Measurements from ENCODE around the gene GPSM1. TPM values are rescaled to one million over a fixed set of nuclear protein-coding genes. Genes with fewer than 3 reads are reported as not detected.
A peak's percentile ranks its signal among the peaks of the same experiment; 100 is the strongest.
"Not testable (repeated sequence)": the region's sequence is repeated elsewhere in the genome, so short reads cannot be mapped to it uniquely, and the experiment has no call there.

The GPSM1 gene
- total and polyA plus RNA-seq, 2 donors (not counting 1 experiment from before 2014, with no cell fraction given), result 2.4 to 6.3 TPM

DNA sequence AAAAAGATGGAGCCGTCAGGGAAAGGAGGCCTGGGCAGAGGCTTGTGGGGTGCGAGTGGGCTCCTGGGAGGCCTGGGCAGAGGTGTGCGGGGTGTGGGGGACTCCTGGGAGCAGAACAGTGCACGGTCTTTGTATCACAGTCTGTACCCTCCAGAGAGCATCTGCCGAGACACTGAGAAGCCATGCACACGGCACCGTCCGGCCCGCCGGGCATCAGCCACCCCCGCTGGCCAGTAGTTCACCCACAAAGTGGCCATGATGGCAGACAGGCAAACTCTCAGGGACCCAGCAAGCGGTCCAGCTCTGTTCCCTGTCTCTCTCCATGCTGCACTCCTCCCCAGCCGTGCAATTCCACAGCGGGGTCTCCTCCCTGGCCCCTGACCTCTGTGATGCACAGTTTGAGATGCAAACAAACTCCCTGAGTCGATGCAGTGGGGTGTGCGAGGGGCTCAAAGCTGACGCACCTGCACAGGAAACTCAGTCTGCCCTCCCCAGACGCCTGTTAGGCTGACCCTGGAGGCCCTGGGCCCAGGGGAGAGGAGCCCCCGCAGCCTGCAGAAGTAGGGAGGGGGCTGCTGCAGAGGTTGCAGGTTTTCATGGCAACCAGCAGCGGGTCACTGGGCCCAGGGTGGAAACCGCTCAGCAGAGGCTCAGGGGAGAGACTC, 9.1 kb upstream of the GPSM1 start:
- H3K4me1 ChIP-seq (ENCODE audit: control insufficient read depth in 2 of 2, insufficient read depth in 2 of 2, low read length in 2 of 2), result peaks cover 14 to 20% of the 10 kb centered on the region in 2 donors
- H3K4me1 Mint-ChIP-seq, result peaks cover 16% of the 10 kb centered on the region
- H3K9ac ChIP-seq (ENCODE audit: low read length), result no peak overlapping the region
- peaks cover 12% of the 10 kb centered on the region for H3K27me3 Mint-ChIP-seq
- no peak overlapping the region for H3K27ac ChIP-seq (ENCODE audit: low read length in 2 of 2)
- TF ChIP-seq EZH2 (IDR thresholded peaks at IDR 0.05; ENCODE audit: borderline replicate concordance, insufficient read depth, low read depth, low read length, poor library complexity, severe bottlenecking), result no peak
- TF ChIP-seq, protein P1, sequence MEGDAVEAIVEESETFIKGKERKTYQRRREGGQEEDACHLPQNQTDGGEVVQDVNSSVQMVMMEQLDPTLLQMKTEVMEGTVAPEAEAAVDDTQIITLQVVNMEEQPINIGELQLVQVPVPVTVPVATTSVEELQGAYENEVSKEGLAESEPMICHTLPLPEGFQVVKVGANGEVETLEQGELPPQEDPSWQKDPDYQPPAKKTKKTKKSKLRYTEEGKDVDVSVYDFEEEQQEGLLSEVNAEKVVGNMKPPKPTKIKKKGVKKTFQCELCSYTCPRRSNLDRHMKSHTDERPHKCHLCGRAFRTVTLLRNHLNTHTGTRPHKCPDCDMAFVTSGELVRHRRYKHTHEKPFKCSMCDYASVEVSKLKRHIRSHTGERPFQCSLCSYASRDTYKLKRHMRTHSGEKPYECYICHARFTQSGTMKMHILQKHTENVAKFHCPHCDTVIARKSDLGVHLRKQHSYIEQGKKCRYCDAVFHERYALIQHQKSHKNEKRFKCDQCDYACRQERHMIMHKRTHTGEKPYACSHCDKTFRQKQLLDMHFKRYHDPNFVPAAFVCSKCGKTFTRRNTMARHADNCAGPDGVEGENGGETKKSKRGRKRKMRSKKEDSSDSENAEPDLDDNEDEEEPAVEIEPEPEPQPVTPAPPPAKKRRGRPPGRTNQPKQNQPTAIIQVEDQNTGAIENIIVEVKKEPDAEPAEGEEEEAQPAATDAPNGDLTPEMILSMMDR (IDR thresholded peaks at IDR 0.05), result no peak
- intact Hi-C loops (cut with micrococcal nuclease), result no loop called here
- peaks cover 0 to 6% (median 0%) of the 10 kb centered on the region in 4 experiments for H3K27me3 ChIP-seq (replicated peaks in 1 of 4; ENCODE audit: control extremely low read depth in 1 of 4, control insufficient read depth in 3 of 4, insufficient read depth in 4 of 4, low read length in 3 of 4)
- H3K79me2 ChIP-seq (ENCODE audit: control insufficient read depth, insufficient read depth, low read length), result no peaks in the 10 kb centered on the region
- H4K20me1 ChIP-seq (ENCODE audit: control insufficient read depth, insufficient read depth, low read length, poor library complexity, severe bottlenecking), result no peaks in the 10 kb centered on the region
- H3K4me3 ChIP-seq (ENCODE audit: control extremely low read depth in 1 of 5, extremely low read depth in 1 of 5, insufficient read depth in 1 of 5, low read depth in 2 of 5, low read length in 4 of 5), result no peak overlapping the region
- no peak overlapping the region for H3K4me3 Mint-ChIP-seq
- H3K4me2 ChIP-seq (replicated peaks; ENCODE audit: low read depth, low read length, poor library complexity, severe bottlenecking), result peak overlapping the region; percentile 46
- H2AFZ ChIP-seq (ENCODE audit: insufficient read depth, low read depth, low read length, poor library complexity, severe bottlenecking), result no peak overlapping the region
- POLR2A ChIA-PET, result no interaction called here
- DNase-seq, result no peak
- H3K9me3 ChIP-seq (ENCODE audit: control extremely low read depth in 1 of 3, control insufficient read depth in 2 of 3, insufficient read depth in 1 of 3, low read length in 2 of 3), result peaks cover 0 to 27% (median 10%) of the 10 kb centered on the region in 3 donors
- WGBS (ENCODE audit: insufficient coverage), result 7% methylated on average over 21 of the region's 21 CpGs
- no peaks in the 10 kb centered on the region for H3K36me3 ChIP-seq (replicated peaks in 1 of 2; ENCODE audit: control extremely low read depth in 1 of 2, control insufficient read depth in 1 of 2, extremely low read depth in 1 of 2, insufficient read depth in 2 of 2, low read length in 1 of 2)
- CTCF ChIA-PET, result no interaction called here
- peaks cover 3% of the 10 kb centered on the region for H3K9me3 Mint-ChIP-seq (ENCODE audit: insufficient read depth)
- peak; percentile 57 for ATAC-seq (ENCODE audit: low read depth)
- H3K27ac Mint-ChIP-seq, result no peak overlapping the region

DNA sequence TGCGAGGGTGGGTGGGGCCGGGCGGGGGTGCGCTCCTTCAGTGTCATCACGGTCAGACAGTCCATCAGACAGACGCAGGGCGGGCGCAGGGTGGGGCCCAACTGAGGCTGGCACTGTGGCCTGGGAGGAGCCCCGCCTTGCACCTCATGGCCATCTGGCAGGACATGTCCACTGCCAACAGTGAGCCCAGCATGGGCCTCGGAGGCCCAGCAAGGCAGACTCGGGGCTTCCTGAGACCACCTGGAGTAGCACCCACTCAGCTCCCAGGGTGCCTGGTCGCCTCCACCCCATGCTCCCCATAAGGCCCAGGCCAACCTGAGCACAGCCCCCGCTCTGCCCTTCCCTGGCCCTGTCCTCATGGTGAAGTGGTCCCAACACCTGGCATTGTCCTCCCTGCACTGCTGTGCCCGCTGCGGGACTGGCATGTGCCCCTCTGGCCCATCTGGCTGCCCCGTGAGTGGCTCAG, 8.5 kb upstream of the GPSM1 start:
- no peaks in the 10 kb centered on the region for H3K79me2 ChIP-seq (ENCODE audit: control insufficient read depth, insufficient read depth, low read length)
- DNase-seq (no peak), ATAC-seq (ENCODE audit: low read depth) (no peak)
- Mint-ChIP-seq H3K27me3 (peaks cover 16% of the 10 kb centered on the region), H3K27ac (no peak overlapping the region), H3K4me3 (no peak overlapping the region), H3K4me1 (peaks cover 16% of the 10 kb centered on the region), H3K9me3 (ENCODE audit: insufficient read depth) (peaks cover 3% of the 10 kb centered on the region)
- no peak for TF ChIP-seq EZH2 (IDR thresholded peaks at IDR 0.05; ENCODE audit: borderline replicate concordance, insufficient read depth, low read depth, low read length, poor library complexity, severe bottlenecking)
- TF ChIP-seq, protein P1 (IDR thresholded peaks at IDR 0.05), result no peak
- ChIA-PET POLR2A (no interaction called here), CTCF (no interaction called here)
- no peak overlapping the region for H3K9ac ChIP-seq (ENCODE audit: low read length)
- no peak overlapping the region for H3K4me3 ChIP-seq (ENCODE audit: control extremely low read depth in 1 of 5, extremely low read depth in 1 of 5, insufficient read depth in 1 of 5, low read depth in 2 of 5, low read length in 4 of 5)
- H3K27me3 ChIP-seq (replicated peaks in 1 of 4; ENCODE audit: control extremely low read depth in 1 of 4, control insufficient read depth in 3 of 4, insufficient read depth in 4 of 4, low read length in 3 of 4), result peaks cover 0 to 6% (median 0%) of the 10 kb centered on the region in 4 experiments
- H3K9me3 ChIP-seq (ENCODE audit: control extremely low read depth in 1 of 3, control insufficient read depth in 2 of 3, insufficient read depth in 1 of 3, low read length in 2 of 3), result peaks cover 0 to 27% (median 10%) of the 10 kb centered on the region in 3 donors
- whole genome bisulfite sequencing (ENCODE audit: insufficient coverage), result 39% methylated on average over 16 of the region's 16 CpGs
- H3K27ac ChIP-seq (ENCODE audit: low read length in 2 of 2), result no peak overlapping the region
- no peaks in the 10 kb centered on the region for H3K36me3 ChIP-seq (replicated peaks in 1 of 2; ENCODE audit: control extremely low read depth in 1 of 2, control insufficient read depth in 1 of 2, extremely low read depth in 1 of 2, insufficient read depth in 2 of 2, low read length in 1 of 2)
- intact Hi-C loops (cut with micrococcal nuclease), result no loop called here
- H3K4me2 ChIP-seq (replicated peaks; ENCODE audit: low read depth, low read length, poor library complexity, severe bottlenecking), result peak overlapping the region; percentile 46
- no peaks in the 10 kb centered on the region for H4K20me1 ChIP-seq (ENCODE audit: control insufficient read depth, insufficient read depth, low read length, poor library complexity, severe bottlenecking)
- peaks cover 14 to 26% of the 10 kb centered on the region in 2 donors for H3K4me1 ChIP-seq (ENCODE audit: control insufficient read depth in 2 of 2, insufficient read depth in 2 of 2, low read length in 2 of 2)
- no peak overlapping the region for H2AFZ ChIP-seq (ENCODE audit: insufficient read depth, low read depth, low read length, poor library complexity, severe bottlenecking)

DNA sequence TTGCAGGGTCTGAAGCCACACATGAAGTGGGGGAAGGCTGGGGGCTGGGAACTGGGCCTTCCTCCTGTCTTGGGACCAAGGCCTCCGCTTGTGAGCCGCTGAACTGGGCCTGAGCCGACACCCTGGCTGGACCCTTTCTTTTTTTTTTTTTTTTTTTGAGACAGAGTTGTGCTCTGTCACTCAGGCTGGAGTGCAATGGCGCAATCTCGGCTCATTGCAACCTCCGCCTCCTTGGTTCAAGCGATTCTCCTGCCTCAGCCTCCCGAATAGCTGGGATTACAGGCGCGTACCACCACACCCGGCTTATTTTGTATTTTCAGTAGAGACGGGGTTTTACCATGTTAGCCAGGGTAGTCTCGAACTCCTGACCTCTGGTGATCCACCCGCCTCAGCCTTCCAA, 8.1 kb upstream of the GPSM1 start:
- Histone ChIP-seq H3K4me2 (replicated peaks; ENCODE audit: low read depth, low read length, poor library complexity, severe bottlenecking) (peak overlapping the region; percentile 46), H3K9me3 (ENCODE audit: control extremely low read depth in 1 of 3, control insufficient read depth in 2 of 3, insufficient read depth in 1 of 3, low read length in 2 of 3) (peaks cover 0 to 24% (median 10%) of the 10 kb centered on the region in 3 donors), H3K4me1 (ENCODE audit: control insufficient read depth in 2 of 2, insufficient read depth in 2 of 2, low read length in 2 of 2) (peaks cover 14 to 26% of the 10 kb centered on the region in 2 donors)
- H3K4me3 Mint-ChIP-seq; H4K20me1 ChIP-seq (ENCODE audit: control insufficient read depth, insufficient read depth, low read length, poor library complexity, severe bottlenecking); H3K27ac ChIP-seq (ENCODE audit: low read length in 2 of 2); H3K9me3 Mint-ChIP-seq (ENCODE audit: insufficient read depth); ATAC-seq (ENCODE audit: low read depth); H3K4me3 ChIP-seq (ENCODE audit: control extremely low read depth in 1 of 5, extremely low read depth in 1 of 5, insufficient read depth in 1 of 5, low read depth in 2 of 5, low read length in 4 of 5); POLR2A ChIA-PET; H3K27me3 ChIP-seq (replicated peaks in 1 of 4; ENCODE audit: control extremely low read depth in 1 of 4, control insufficient read depth in 3 of 4, insufficient read depth in 4 of 4, low read length in 3 of 4); H3K27ac Mint-ChIP-seq; H3K36me3 ChIP-seq (replicated peaks in 1 of 2; ENCODE audit: control extremely low read depth in 1 of 2, control insufficient read depth in 1 of 2, extremely low read depth in 1 of 2, insufficient read depth in 2 of 2, low read length in 1 of 2); DNase-seq; H3K79me2 ChIP-seq (ENCODE audit: control insufficient read depth, insufficient read depth, low read length); intact Hi-C loops (cut with micrococcal nuclease); H3K9ac ChIP-seq (ENCODE audit: low read length); H2AFZ ChIP-seq (ENCODE audit: insufficient read depth, low read depth, low read length, poor library complexity, severe bottlenecking): not testable (repeated sequence)
- WGBS (ENCODE audit: insufficient coverage), result 96% methylated on average over 12 of the region's 14 CpGs
- CTCF ChIA-PET, result interaction anchor here (0.7 kb wide), 1 partner anchor 177 kb away, joined by 3 read pairs; no protein-coding TSS in a partner anchor
- Mint-ChIP-seq H3K27me3 (peaks cover 16% of the 10 kb centered on the region), H3K4me1 (peaks cover 16% of the 10 kb centered on the region)

All from B cell (primary cell).